GM21619 (cell line): ENCODE measurements around the gene CXCL10.
A peak's percentile ranks its signal among the peaks of the same experiment; 100 is the strongest.
"Not testable (repeated sequence)": the region's sequence is repeated elsewhere in the genome, so short reads cannot be mapped to it uniquely, and the experiment has no call there.

Experiments used
- ATAC-seq: cut with Tn5 transposase; IDR thresholded peaks from one replicate; pipeline ENCODE4 v1.9.1; 2021; ENCODE audit not compliant: unreplicated experiment

CXCL10 gene

GRCh38 chr4:76029300-76029699 is 6.0 kb upstream of the CXCL10 start:
- no peak for ATAC-seq

GRCh38 chr4:76028350-76028765 is 5.1 kb upstream of the CXCL10 start:
- no peak for ATAC-seq

DNA sequence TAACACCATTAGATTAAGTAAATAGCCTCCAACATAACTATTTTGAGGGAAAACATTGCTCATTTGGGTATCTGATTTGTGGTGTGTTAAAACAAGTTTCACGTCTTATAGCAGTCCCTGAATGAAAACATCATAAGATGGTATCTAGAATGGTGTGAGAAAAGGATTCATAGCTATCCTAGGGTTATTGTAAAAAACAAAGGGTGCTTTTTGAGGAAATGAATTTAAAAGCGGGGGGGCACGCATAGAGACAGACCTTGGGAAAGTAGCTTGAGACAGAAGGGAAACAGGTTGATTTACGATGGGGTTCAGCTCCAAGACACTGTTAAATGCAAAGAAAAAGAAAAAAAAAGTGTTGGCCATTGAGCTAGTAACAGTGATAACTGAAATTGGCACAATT is 768 bp upstream of the CXCL10 start:
- no peak for ATAC-seq

DNA sequence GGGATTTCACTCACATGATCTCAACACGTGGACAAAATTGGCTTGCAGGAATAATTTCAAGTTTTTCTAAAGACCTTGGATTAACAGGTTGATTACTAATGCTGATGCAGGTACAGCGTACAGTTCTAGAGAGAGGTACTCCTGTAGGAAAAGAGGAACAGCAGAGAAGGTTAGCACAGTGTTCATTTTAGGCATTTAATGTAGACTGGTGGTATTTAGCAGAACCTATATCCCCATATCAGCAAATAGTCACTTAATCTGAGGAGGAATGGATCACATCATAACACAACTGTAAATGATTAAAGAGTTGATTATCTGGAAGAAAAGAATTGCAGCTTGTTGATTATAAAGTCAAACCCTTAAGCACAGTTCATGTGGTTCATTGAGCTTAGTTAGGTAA is 620 bp downstream of the CXCL10 start:
- no peak for ATAC-seq

DNA sequence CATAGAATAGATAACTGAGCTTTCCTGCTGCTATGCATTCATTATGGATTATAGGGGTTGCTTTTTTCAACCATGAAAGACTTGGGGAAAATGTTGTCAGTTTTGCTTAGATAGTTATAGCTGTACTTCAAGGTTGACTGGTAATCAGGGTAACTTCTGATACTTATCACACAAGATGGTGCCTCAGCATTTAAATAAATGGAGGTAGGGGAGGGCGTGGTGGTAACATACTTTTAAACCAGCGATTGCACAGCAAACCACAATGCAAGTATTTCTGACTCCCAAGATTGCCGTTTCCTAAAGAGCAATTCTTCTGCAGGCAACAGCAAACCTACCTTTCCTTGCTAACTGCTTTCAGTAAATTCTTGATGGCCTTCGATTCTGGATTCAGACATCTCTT is 1.3 kb downstream of the CXCL10 start:
- ATAC-seq: no peak

DNA sequence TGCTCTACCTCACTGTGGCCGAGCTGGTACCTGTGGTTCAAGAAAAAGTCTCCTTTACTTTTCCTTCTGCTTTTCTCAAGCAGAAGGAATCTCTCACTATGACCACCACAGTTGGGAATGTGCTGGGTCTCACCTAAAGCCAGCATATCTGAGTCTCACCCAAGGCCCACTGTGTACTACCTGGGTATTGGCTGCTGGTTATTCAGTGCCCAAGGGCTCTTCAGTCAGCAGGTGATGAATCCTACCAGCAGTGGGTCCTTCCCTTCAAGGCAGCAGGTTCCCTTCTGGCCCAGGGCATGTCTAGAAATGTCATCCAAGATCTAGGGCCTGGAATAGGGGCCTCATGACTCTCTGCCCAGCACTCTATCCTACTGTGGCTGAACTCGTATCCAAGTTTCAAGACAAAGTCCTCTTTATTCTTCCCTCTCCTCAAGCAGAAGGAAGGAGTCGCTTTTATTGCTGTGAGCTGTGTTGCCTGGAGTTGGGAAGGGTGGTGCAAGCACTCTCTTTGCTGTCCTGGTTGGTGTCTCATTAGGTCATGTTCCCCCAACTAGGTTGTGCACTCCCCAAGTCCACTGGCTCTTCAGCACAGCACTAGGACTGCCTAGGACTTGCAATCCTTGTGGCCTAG is 6.1 kb downstream of the CXCL10 start:
- no peak for ATAC-seq

- ATAC-seq: peak; percentile 60
Observed at GRCh38 chr4:76016393-76016792, 6.9 kb downstream of the CXCL10 start.

GRCh38 chr4:76013540-76013939 is 9.8 kb downstream of the CXCL10 start:
- no peak for ATAC-seq

GRCh38 chr4:76012388-76012801 is 10.9 kb downstream of the CXCL10 start:
- no peak for ATAC-seq

DNA sequence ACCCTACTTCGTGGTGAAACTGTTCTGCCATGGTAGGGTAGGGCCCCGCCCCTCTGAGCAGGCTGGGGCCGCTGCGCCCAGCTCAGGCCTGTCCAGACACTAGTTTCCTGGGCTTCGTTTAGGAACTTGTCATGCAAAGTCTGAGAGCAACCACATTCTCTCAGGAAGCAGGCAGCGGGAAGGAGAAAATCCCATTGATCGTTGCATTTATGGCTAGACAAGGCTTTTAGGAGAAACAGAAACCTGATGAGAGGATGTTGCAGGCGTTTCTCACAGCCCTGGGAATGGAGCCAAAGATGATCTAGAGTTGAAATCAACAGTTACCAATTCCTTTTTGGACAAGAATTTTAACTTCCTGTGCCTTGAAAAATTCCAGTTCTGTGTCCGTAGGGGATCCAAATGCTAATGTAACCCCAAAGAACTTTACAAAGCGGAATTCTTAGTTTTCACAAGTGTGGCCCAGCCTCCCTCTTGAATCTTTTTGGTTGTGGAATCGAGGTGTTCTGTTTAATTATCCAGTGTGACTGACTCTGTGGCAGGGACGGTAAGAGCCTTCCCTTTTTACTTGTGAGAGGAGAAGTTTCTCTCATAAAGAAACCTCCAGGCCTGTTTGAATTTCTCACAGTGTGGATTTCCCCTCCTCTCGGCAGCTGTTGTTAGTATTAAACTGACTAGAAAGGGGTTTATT is 11.5 kb downstream of the CXCL10 start:
- peak; percentile 56 for ATAC-seq

DNA sequence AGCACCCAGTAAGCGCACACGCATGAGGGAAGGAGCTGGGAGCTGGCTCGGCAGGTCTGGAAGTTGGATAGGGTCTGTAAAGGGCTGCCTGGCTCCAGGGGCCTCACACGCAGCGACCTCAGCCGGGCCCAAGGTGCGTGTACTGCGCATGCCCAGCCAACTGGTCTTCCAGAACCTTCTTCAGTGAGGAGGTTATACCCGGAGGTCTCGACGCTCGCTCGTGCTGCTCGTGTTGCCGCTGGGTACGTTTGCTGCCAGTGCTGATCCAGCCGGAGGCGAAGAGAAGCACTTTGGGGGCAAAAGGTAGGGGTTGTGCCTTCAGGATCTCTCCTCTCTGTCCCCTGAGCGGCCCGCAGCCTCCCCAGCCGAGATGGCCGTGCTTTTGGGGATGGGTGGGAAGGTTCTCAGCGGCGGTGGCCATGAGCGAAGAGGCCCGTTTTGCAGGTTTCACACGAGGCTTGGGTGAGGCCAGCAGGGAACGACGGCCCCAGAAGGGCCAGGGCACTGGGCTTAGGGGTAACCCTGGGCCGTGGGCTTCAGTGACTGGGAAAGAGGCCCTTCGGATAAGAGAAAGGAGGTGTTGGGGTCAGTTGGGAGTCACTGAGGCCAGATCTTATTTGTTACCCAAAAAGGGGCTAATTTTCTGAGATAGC is 12.2 kb downstream of the CXCL10 start:
- no peak for ATAC-seq

GRCh38 chr4:76010576-76010975 is 12.7 kb downstream of the CXCL10 start:
- no peak for ATAC-seq

DNA sequence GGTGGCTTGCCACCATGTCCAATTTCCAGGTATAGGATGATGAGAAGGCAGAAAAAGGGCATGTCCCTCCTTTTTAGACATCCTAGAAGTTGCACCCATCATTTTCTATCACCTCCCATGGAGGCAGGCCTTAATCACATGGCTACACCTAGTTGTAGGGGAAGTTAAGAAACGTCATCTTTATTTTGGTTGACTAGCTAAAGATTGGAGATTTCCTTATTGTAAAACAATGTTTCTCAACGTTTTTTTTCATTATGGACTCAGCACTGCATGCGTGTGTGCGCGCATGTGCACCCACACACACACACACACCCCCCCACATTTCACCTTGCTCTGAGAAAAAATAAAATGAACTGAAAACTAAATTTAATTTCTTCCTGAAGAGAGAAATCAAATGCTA is 14.0 kb downstream of the CXCL10 start:
- no peak for ATAC-seq

DNA sequence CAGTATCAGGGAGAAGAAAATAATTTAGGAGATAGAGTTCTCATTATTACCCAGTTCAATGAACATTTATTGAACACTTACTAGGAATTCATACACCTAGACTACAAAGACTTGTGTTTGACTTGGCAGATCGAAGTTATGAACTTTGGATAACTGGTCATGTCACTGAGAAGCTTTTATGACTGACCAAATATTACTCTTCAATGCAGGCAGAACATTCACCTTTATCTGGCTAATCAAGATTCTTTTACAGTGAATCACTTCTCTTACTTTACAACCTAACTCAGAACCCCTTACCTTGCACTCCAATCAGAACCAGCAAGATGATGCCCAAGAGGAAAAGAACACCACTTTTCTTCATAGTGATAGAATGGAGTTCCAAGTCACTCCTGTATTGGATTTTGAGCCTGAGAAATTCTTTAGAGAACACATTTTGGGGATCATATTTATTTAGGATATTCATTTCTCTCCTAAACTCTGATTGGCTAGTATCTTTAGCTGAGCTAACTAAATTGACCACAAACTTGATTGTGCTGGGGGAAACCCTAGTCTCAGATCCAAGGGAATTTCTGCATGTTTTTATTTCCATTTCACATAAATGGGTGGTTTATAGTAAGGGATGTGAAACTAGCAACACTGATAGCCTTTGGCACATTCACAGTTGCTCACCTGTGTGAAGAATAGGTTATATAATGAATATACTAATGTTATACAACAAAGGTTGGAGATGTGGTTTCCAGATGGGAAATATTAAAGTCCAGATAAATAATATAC is 16.0 kb downstream of the CXCL10 start, which contains the start of gene CXCL9:
Gene CXCL9 (minus strand): TSS at position 421 of the 774 bp plus-strand sequence. CDS start 60 bp downstream, at position 361.
- no peak for ATAC-seq

DNA sequence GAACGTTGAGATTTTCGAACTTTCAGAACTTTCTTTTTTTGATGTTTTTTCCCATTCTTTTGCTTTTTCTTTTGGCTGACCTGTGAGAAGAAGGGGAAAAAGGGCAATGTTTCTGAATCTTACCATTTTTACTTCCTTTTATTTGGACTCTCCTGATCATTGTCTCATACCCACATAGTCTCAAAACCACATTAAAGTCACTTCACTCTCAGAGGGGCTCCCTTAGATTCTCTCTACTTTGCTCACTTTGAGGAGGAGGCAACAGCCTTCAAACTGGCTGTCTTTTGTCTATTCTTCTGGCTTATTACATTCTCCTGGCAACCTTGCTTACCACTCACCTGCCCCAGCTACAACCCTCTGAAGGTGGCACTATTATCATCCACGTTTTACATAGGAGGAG is 19.7 kb downstream of the CXCL10 start:
- ATAC-seq: no peak

DNA sequence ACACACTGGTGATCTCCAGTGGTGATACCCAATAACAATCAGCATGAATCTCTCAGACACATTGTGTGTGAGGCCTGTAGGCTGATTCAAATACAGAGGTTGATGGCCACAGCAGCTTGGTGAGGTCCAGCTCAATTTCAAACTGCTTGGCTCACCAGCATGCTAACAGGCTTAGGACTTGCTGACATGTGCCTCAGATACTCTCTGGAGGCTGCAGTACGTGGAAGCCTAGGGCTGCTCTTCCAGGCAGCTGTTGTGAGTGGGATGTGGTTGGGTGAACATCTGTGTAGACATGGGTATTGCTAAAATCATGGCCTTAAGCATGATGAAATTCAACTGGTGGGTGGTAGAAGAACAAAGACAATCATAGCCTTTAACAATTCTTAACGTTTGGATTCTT is 20.3 kb downstream of the CXCL10 start:
- ATAC-seq: no peak

GRCh38 chr4:76002176-76002575 is 21.1 kb downstream of the CXCL10 start:
- no peak for ATAC-seq

DNA sequence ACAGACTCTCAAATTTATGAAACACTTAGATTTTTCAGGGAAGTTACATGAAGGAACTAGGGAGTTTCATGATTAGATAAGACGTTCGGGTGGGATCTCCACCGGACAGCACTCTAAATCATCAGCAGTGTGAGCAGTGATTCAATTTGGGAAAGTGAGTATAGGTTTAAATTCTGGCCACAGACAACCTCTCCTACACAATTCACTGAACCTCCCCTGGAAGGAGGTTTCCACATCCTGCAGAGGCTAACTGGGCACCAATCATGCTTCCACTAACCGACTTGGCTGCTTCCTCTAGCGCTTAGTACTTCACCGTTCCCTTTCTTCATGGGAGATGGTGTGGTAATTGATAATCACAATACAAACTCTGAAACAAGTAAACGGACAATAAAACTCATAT is 21.6 kb downstream of the CXCL10 start:
- no peak for ATAC-seq

DNA sequence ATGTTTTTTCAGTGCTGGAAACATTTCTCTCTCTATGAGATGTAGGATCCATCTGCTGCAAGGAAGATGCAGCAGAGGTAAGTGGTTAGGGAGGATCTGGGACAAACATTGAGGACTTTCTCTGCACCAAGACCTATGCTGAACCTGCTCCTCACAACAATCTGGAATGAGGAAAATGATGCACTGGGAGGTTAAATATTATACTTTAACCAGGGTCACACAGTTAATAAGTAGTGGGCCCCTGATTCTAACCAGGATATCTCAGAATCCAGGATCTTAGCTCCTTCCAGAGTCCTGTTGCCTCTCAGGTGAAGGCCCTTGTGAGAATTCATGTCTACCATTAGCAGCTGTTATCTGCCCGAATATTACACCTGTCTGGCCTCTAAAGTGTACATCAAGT is 23.0 kb downstream of the CXCL10 start:
- ATAC-seq: no peak

DNA sequence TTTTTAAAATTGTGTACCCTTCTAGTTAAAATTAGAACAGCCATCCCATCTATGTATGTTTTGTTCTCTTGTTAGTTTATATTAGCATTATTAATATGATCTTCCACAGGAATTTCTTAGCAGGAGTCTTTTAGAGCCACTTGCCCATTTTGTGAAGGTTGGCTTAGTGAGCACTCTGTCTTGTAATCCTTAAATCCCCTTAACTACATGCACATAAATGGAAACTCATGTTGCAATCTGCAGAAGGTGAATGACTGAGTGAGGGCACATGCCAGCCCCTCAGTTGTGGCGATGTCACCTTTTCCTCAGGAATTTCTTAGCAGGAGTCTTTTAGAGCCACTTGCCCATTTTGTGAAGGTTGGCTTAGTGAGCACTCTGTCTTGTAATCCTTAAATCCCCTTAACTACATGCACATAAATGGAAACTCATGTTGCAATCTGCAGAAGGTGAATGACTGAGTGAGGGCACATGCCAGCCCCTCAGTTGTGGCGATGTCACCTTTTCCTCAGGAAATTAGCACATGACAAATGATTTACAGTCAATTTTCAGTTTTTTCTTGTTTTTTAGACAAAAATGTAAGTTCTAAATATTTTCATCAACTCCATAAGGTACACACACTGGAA is 24.7 kb downstream of the CXCL10 start:
- ATAC-seq: not testable (repeated sequence)

- no peak for ATAC-seq
Observed at GRCh38 chr4:75997946-75998345, 25.4 kb downstream of the CXCL10 start.
